ENCODE results near the gene SLC35D3.
"Not testable (repeated sequence)": the region's sequence is repeated elsewhere in the genome, so short reads cannot be mapped to it uniquely, and the experiment has no call there.

SLC35D3 gene

DNA sequence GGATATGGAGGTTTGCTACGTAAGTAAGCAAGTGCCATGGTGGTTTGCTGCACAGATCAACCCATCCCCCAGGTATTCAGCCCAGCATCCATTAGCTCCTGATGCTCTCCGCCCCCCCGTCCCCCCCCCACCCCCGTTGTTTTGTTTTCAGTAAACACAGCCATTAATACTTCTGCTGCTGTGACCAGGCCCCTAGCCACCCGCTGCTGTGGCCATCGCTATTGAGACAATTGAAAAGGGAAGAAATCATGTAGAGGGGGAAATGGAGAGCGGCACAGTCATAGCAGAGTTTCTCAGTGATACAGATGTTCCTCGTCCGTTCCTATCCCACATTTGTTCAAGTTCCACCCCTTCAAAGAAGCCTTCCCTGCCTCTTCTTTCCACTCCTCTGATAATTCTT, 24.9 kb downstream of the SLC35D3 start:
- no peaks in the 10 kb centered on the region for H3K36me3 ChIP-seq (ENCODE audit: control insufficient read depth in 1 of 2, insufficient read depth in 2 of 2, low read length in 2 of 2)
- no peak overlapping the region for H4K12ac ChIP-seq (ENCODE audit: low read depth, low read length)
- no peaks in the 10 kb centered on the region for H3K9me3 ChIP-seq (ENCODE audit: insufficient read depth, low read depth, low read length)
- H3K14ac ChIP-seq (ENCODE audit: low read length) = no peak overlapping the region
- H3K9ac ChIP-seq (ENCODE audit: low read length) = no peak overlapping the region
- no peak for DNase-seq
- no peak overlapping the region for H3K27ac ChIP-seq (ENCODE audit: low read depth, low read length)
- H3K27me3 ChIP-seq (ENCODE audit: insufficient read depth, low read length) = no peaks in the 10 kb centered on the region
- no peak overlapping the region for H2BK12ac ChIP-seq (ENCODE audit: low read length)
- H2BK120ac ChIP-seq (ENCODE audit: insufficient read depth, low read length, poor library complexity) = no peak overlapping the region
- H3K79me1 ChIP-seq (ENCODE audit: low read length) = no peaks in the 10 kb centered on the region
- H3K79me2 ChIP-seq (ENCODE audit: control insufficient read depth, insufficient read depth, low read length, poor library complexity) = no peaks in the 10 kb centered on the region
- H4K8ac ChIP-seq (ENCODE audit: low read depth, low read length) = no peak overlapping the region
- H2AK5ac ChIP-seq (ENCODE audit: low read length) = no peak overlapping the region
- H3K4ac ChIP-seq (ENCODE audit: low read depth, low read length) = no peak overlapping the region
- no CpG with 5 or more reads among the region's 9 CpGs for WGBS (ENCODE audit: extremely low coverage, insufficient coverage, insufficient read length)
- no peak overlapping the region for H3K23ac ChIP-seq (ENCODE audit: low read length)
- no peak overlapping the region for H3K4me2 ChIP-seq (ENCODE audit: low read length)
- H3K4me3 ChIP-seq (ENCODE audit: low read depth, low read length) = no peak overlapping the region
- no peak overlapping the region for H2AFZ ChIP-seq (ENCODE audit: insufficient read depth, low read length, poor library complexity)
- H3K4me1 ChIP-seq (ENCODE audit: control insufficient read depth in 1 of 2, insufficient read depth in 2 of 2, low read length in 2 of 2) = no peaks in the 10 kb centered on the region
- H4K91ac ChIP-seq (ENCODE audit: low read depth, low read length) = no peak overlapping the region
- H3K18ac ChIP-seq (ENCODE audit: low read length) = no peak overlapping the region
- no peak overlapping the region for H2BK5ac ChIP-seq (ENCODE audit: low read depth, low read length, poor library complexity)

DNA sequence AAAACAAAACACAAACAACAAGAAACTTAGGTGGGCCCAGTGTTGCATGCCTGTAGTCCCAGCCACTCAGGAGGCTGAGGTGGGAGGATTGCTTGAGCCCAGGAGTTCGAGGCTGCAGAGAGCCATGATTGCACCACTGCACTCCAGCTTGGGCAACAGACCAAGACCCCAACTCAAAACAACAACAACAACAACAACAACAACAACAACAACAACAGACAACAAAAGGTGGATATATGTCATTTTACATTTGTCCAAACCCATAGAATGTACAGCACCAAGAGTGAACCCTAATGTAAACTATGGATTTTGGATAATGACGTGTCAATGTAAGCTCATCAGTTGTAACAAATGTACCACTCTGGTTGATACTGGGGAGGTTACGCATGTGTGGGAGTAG, 27.9 kb downstream of the SLC35D3 start:
- not testable (repeated sequence) for DNase-seq; H2BK120ac ChIP-seq (ENCODE audit: insufficient read depth, low read length, poor library complexity); H3K27ac ChIP-seq (ENCODE audit: low read depth, low read length); H4K12ac ChIP-seq (ENCODE audit: low read depth, low read length); H3K14ac ChIP-seq (ENCODE audit: low read length); H3K4me3 ChIP-seq (ENCODE audit: low read depth, low read length); H2BK5ac ChIP-seq (ENCODE audit: low read depth, low read length, poor library complexity); H3K9ac ChIP-seq (ENCODE audit: low read length); H3K4me2 ChIP-seq (ENCODE audit: low read length); H2AFZ ChIP-seq (ENCODE audit: insufficient read depth, low read length, poor library complexity); H3K4ac ChIP-seq (ENCODE audit: low read depth, low read length); H2BK12ac ChIP-seq (ENCODE audit: low read length); H4K8ac ChIP-seq (ENCODE audit: low read depth, low read length); H3K4me1 ChIP-seq (ENCODE audit: control insufficient read depth in 1 of 2, insufficient read depth in 2 of 2, low read length in 2 of 2); H3K79me2 ChIP-seq (ENCODE audit: control insufficient read depth, insufficient read depth, low read length, poor library complexity); H2AK5ac ChIP-seq (ENCODE audit: low read length); H3K23ac ChIP-seq (ENCODE audit: low read length); H3K27me3 ChIP-seq (ENCODE audit: insufficient read depth, low read length); H4K91ac ChIP-seq (ENCODE audit: low read depth, low read length); H3K18ac ChIP-seq (ENCODE audit: low read length); H3K9me3 ChIP-seq (ENCODE audit: insufficient read depth, low read depth, low read length); H3K79me1 ChIP-seq (ENCODE audit: low read length); H3K36me3 ChIP-seq (ENCODE audit: control insufficient read depth in 1 of 2, insufficient read depth in 2 of 2, low read length in 2 of 2)
- no CpG with 5 or more reads among the region's 3 CpGs for WGBS (ENCODE audit: extremely low coverage, insufficient coverage, insufficient read length)

- H3K23ac ChIP-seq (ENCODE audit: low read length) = no peak overlapping the region
- no peaks in the 10 kb centered on the region for H3K79me2 ChIP-seq (ENCODE audit: control insufficient read depth, insufficient read depth, low read length, poor library complexity)
- H3K27ac ChIP-seq (ENCODE audit: low read depth, low read length) = no peak overlapping the region
- no peak overlapping the region for H3K9ac ChIP-seq (ENCODE audit: low read length)
- H3K18ac ChIP-seq (ENCODE audit: low read length) = no peak overlapping the region
- H2AFZ ChIP-seq (ENCODE audit: insufficient read depth, low read length, poor library complexity) = no peak overlapping the region
- H3K27me3 ChIP-seq (ENCODE audit: insufficient read depth, low read length) = no peaks in the 10 kb centered on the region
- no peak overlapping the region for H4K12ac ChIP-seq (ENCODE audit: low read depth, low read length)
- H3K14ac ChIP-seq (ENCODE audit: low read length) = no peak overlapping the region
- H3K9me3 ChIP-seq (ENCODE audit: insufficient read depth, low read depth, low read length) = no peaks in the 10 kb centered on the region
- H3K4me3 ChIP-seq (ENCODE audit: low read depth, low read length) = no peak overlapping the region
- H3K36me3 ChIP-seq (ENCODE audit: control insufficient read depth in 1 of 2, insufficient read depth in 2 of 2, low read length in 2 of 2) = no peaks in the 10 kb centered on the region
- H2AK5ac ChIP-seq (ENCODE audit: low read length) = no peak overlapping the region
- H3K4ac ChIP-seq (ENCODE audit: low read depth, low read length) = no peak overlapping the region
- no peaks in the 10 kb centered on the region for H3K4me1 ChIP-seq (ENCODE audit: control insufficient read depth in 1 of 2, insufficient read depth in 2 of 2, low read length in 2 of 2)
- no peak overlapping the region for H4K8ac ChIP-seq (ENCODE audit: low read depth, low read length)
- H3K4me2 ChIP-seq (ENCODE audit: low read length) = no peak overlapping the region
- no peak overlapping the region for H4K91ac ChIP-seq (ENCODE audit: low read depth, low read length)
- WGBS (ENCODE audit: extremely low coverage, insufficient coverage, insufficient read length) = no CpG with 5 or more reads among the region's 4 CpGs
- no peaks in the 10 kb centered on the region for H3K79me1 ChIP-seq (ENCODE audit: low read length)
- no peak for DNase-seq
- H2BK120ac ChIP-seq (ENCODE audit: insufficient read depth, low read length, poor library complexity) = no peak overlapping the region
- H2BK12ac ChIP-seq (ENCODE audit: low read length) = no peak overlapping the region
- no peak overlapping the region for H2BK5ac ChIP-seq (ENCODE audit: low read depth, low read length, poor library complexity)
Measured at GRCh38 chr6:136950436-136951126, 28.5 kb downstream of the SLC35D3 start.

GRCh38 chr6:136952714-136953260, 30.7 kb downstream of the SLC35D3 start:
- Histone ChIP-seq H3K4me2 (ENCODE audit: low read length) (no peak overlapping the region), H3K14ac (ENCODE audit: low read length) (no peak overlapping the region), H3K4me3 (ENCODE audit: low read depth, low read length) (no peak overlapping the region), H4K91ac (ENCODE audit: low read depth, low read length) (no peak overlapping the region), H2BK12ac (ENCODE audit: low read length) (no peak overlapping the region), H3K4ac (ENCODE audit: low read depth, low read length) (no peak overlapping the region), H3K18ac (ENCODE audit: low read length) (no peak overlapping the region), H2AFZ (ENCODE audit: insufficient read depth, low read length, poor library complexity) (no peak overlapping the region), H3K36me3 (ENCODE audit: control insufficient read depth in 1 of 2, insufficient read depth in 2 of 2, low read length in 2 of 2) (no peaks in the 10 kb centered on the region), H2BK5ac (ENCODE audit: low read depth, low read length, poor library complexity) (no peak overlapping the region), H4K12ac (ENCODE audit: low read depth, low read length) (no peak overlapping the region), H2BK120ac (ENCODE audit: insufficient read depth, low read length, poor library complexity) (no peak overlapping the region), H3K79me1 (ENCODE audit: low read length) (no peaks in the 10 kb centered on the region), H3K4me1 (ENCODE audit: control insufficient read depth in 1 of 2, insufficient read depth in 2 of 2, low read length in 2 of 2) (peaks cover 0 to 2% of the 10 kb centered on the region in 2 experiments), H3K79me2 (ENCODE audit: control insufficient read depth, insufficient read depth, low read length, poor library complexity) (no peaks in the 10 kb centered on the region), H3K9ac (ENCODE audit: low read length) (no peak overlapping the region), H3K27me3 (ENCODE audit: insufficient read depth, low read length) (no peaks in the 10 kb centered on the region), H4K8ac (ENCODE audit: low read depth, low read length) (no peak overlapping the region), H2AK5ac (ENCODE audit: low read length) (no peak overlapping the region), H3K9me3 (ENCODE audit: insufficient read depth, low read depth, low read length) (no peaks in the 10 kb centered on the region), H3K27ac (ENCODE audit: low read depth, low read length) (no peak overlapping the region), H3K23ac (ENCODE audit: low read length) (no peak overlapping the region)
- WGBS (ENCODE audit: extremely low coverage, insufficient coverage, insufficient read length) = no CpG with 5 or more reads among the region's 7 CpGs
- no peak for DNase-seq
